SK-N-DZ (cell line): ENCODE results near the gene SLC31A2.

Source experiments
- DNase-seq: peaks from one replicate; pipeline ENCODE4 v3.0.0-alpha.2; 2015; ENCODE audit warnings: low spot score

The SLC31A2 gene

GRCh38 chr9:113185271-113185670, 34.5 kb downstream of the SLC31A2 start:
- no peak for DNase-seq

DNA sequence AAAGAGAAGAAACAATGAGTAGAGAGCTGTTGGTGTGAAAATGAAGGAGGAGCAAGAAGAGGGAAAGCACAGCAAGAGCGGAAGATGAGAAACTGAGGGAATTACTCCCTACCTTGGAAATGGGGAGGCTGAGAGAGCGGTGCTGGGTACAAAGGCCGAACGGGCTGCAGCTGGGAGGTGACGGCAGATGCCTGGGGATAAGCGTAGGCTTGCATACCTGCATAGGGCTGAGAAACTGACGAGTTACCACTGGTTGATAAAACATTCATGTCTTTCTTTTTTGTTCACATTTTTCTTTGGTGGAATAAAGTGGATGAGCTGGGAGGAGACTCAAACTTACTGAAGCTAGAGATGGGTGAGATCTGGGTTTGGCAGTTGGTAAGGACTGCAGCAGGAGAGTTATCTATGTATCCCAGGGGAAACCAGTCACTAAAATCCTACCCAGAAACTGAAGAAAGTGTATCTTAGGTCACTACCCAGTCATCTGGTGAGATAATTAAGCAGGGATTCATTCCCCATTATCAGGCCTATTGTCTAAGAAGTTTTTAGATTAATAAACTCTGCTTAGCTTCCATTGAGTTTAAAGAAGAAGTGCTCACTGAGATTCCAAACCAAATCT, 35.4 kb downstream of the SLC31A2 start:
- DNase-seq = no peak

- DNase-seq = no peak
Observed at GRCh38 chr9:113187929-113188595, 37.3 kb downstream of the SLC31A2 start.

DNA sequence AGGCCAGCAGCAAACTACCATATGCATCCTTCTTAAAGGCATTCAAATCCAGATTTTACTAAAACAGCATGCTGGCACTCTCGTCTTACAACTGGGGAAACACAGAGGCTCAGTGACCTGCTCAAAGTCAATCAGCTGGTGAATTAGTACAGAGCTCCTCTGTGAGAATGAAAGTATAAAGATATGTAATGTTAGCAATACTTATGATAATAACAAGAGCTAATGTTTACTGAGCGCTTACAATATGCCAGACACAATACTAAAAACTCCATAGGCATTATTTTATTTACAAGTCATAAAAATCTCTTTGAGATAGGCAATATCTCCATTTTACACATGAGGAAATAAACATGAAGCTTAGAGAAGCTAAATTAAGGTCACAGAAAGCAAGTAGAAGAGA, 41.6 kb downstream of the SLC31A2 start:
- DNase-seq = no peak

GRCh38 chr9:113199683-113200329, 49.0 kb downstream of the SLC31A2 start:
- DNase-seq = no peak

DNA sequence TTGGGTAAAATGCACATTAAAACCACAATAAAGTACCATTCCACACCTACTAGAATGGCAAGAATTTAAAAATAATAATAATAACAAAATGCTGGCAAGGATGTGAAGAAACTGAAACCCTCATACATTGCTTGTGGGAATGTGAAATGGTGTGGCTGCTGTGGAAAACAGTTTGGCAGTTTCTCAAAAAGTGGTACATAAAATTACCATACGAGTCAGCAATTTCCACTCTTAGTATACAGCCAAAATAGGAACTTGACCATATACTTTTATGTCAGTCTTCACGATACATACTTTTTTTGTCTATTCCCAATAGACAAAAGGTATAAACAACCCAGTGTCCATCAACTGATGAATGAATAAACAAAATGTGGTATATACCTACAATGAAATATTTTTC, 54.6 kb downstream of the SLC31A2 start:
- no peak for DNase-seq

GRCh38 chr9:113205861-113206260, 55.1 kb downstream of the SLC31A2 start:
- DNase-seq = no peak

DNA sequence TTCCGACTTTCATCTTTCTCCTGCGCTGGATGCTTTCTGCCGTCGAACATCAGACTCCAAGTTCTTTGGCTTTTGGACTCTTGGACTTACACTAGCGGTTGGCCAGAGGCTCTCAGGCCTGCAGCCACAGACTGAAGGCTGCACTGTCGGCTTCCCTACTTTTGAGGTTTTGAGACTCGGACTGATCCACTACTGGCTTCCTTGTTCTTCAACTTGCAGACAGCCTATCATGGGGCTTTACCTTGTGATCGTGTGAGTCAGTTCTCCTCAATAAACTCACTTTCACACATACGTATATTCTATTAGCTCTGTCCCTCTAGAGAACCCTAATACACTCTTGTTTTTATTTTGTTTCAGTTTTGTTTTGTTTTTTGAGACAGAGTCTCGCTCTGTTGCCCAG, 60.0 kb downstream of the SLC31A2 start:
- no peak for DNase-seq
